Glutamatergic neuron (in vitro differentiated cells): ENCODE data around the gene TMEM176B. TPM values are rescaled to one million over a fixed set of nuclear protein-coding genes. Genes with fewer than 3 reads are reported as not detected.

Experiments
- DNase-seq: peaks from one replicate; pipeline ENCODE4 v3.0.0; 2022
- H3K27ac Mint-ChIP-seq: one replicate; pipeline ENCODE4 v1.8.0; 2020; ENCODE audit warnings: mild to moderate bottlenecking, mixed read lengths, inconsistent platforms; ENCODE audit not compliant: unreplicated experiment
- H3K27me3 Mint-ChIP-seq: one replicate; pipeline ENCODE4 v1.8.0; 2020; ENCODE audit warnings: mild to moderate bottlenecking, moderate library complexity, mixed read lengths, inconsistent platforms; ENCODE audit not compliant: unreplicated experiment
- H3K36me3 Mint-ChIP-seq: one replicate; pipeline ENCODE4 v1.8.0; 2020; ENCODE audit warnings: mild to moderate bottlenecking, mixed read lengths, inconsistent platforms; ENCODE audit not compliant: unreplicated experiment
- H3K4me1 Mint-ChIP-seq: one replicate; pipeline ENCODE4 v1.8.0; 2020; ENCODE audit warnings: mild to moderate bottlenecking, low read depth, mixed read lengths, inconsistent platforms; ENCODE audit not compliant: unreplicated experiment
- H3K4me3 Mint-ChIP-seq: one replicate; pipeline ENCODE4 v1.8.0; 2020; ENCODE audit warnings: mild to moderate bottlenecking, mixed read lengths, inconsistent platforms; ENCODE audit not compliant: unreplicated experiment
- H3K9me3 Mint-ChIP-seq: one replicate; pipeline ENCODE4 v1.8.0; 2020; ENCODE audit warnings: mild to moderate bottlenecking, moderate library complexity, mixed read lengths, inconsistent platforms; ENCODE audit not compliant: unreplicated experiment
- CTCF ChIP-seq: fragments of 200-600 bp; sonication (generic); IDR thresholded peaks from one replicate; pipeline ENCODE4 v1.5.0; 2021; ENCODE audit not compliant: partially characterized antibody, unreplicated experiment
- total RNA-seq: library from RNA; stranded (reverse); fragmentation: NEBNext Ultra II Directional; extraction: Animal tissue kit (Norgen Biotek cat#: 25700); gene quantifications from one replicate; pipeline ENCODE4 v1.2.1, GENCODE V29; 2021; ENCODE audit not compliant: unreplicated experiment

TMEM176B gene
- total RNA-seq, 1 donor from 2014 or later: 0.44 TPM

GRCh38 chr7:150838965-150839650 lies 38.9 kb upstream of the TMEM176B start:
- no peak for TF ChIP-seq CTCF
- Mint-ChIP-seq H3K27me3 (no peaks in the 10 kb centered on the region), H3K36me3 (no peaks in the 10 kb centered on the region)

GRCh38 chr7:150835702-150836280 lies 35.6 kb upstream of the TMEM176B start:
- Mint-ChIP-seq H3K9me3 (no peaks in the 10 kb centered on the region), H3K4me1 (no peaks in the 10 kb centered on the region), H3K27ac (no peak overlapping the region), H3K4me3 (no peak overlapping the region), H3K27me3 (no peaks in the 10 kb centered on the region), H3K36me3 (no peaks in the 10 kb centered on the region)
- DNase-seq: no peak
- TF ChIP-seq CTCF: no peak

More at GRCh38 chr7:150838965-150839650, 38.9 kb upstream of the TMEM176B start:
- H3K9me3 Mint-ChIP-seq: peaks cover 2% of the 10 kb centered on the region
- no peak overlapping the region for H3K4me3 Mint-ChIP-seq
- no peak overlapping the region for H3K27ac Mint-ChIP-seq
- H3K4me1 Mint-ChIP-seq: no peaks in the 10 kb centered on the region
- DNase-seq: no peak

DNA sequence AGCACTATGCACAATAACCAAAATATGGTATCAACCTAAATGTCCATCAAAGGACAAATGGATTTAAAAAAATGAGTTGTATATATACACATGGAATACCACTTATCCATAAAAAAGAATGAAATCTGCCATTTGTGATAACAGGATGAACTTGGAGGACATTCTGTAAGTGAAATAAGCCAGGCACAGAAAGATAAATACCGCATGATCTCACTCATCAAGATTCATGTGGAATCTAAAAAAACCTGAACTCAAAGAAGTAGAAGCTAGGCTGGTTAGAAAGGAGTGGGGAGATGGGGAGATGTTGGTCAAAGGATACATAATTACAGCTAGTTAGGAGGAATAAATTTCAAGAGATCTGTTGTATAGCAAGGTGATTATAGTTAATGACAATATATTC lies 34.9 kb upstream of the TMEM176B start:
- H3K4me1 Mint-ChIP-seq: no peaks in the 10 kb centered on the region
- no peaks in the 10 kb centered on the region for H3K9me3 Mint-ChIP-seq
- H3K27me3 Mint-ChIP-seq: no peaks in the 10 kb centered on the region
- no peak for DNase-seq
- no peak overlapping the region for H3K27ac Mint-ChIP-seq
- TF ChIP-seq CTCF: no peak
- H3K4me3 Mint-ChIP-seq: no peak overlapping the region
- no peaks in the 10 kb centered on the region for H3K36me3 Mint-ChIP-seq

DNA sequence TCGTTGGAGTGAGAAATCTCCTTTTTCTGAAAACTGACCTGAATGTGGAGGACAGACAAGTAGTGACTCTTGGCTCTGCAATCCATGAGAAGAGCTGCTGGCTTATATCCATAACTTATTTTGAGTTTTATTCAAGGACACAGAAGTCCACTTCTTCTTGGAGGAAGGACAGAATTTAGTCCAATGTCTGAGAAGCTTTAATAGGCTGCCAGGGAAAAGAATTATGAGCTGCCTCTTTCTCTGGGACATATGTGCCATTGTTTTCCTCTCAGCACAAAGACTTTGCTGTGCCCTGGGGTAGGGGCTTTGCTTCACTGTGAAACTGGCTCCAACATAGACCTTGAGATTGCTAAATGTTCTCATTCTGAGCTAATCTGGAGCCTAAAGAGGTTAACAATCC lies 31.7 kb upstream of the TMEM176B start:
- no peaks in the 10 kb centered on the region for H3K4me1 Mint-ChIP-seq
- no peaks in the 10 kb centered on the region for H3K36me3 Mint-ChIP-seq
- TF ChIP-seq CTCF: no peak
- no peaks in the 10 kb centered on the region for H3K27me3 Mint-ChIP-seq
- no peak overlapping the region for H3K4me3 Mint-ChIP-seq
- no peak overlapping the region for H3K27ac Mint-ChIP-seq
- DNase-seq: no peak
- H3K9me3 Mint-ChIP-seq: no peaks in the 10 kb centered on the region

- no peaks in the 10 kb centered on the region for H3K36me3 Mint-ChIP-seq
- no peak for TF ChIP-seq CTCF
- no peak overlapping the region for H3K27ac Mint-ChIP-seq
- peaks cover 1% of the 10 kb centered on the region for H3K27me3 Mint-ChIP-seq
- no peak for DNase-seq
- H3K4me3 Mint-ChIP-seq: no peak overlapping the region
- no peaks in the 10 kb centered on the region for H3K9me3 Mint-ChIP-seq
- no peaks in the 10 kb centered on the region for H3K4me1 Mint-ChIP-seq
Measured at GRCh38 chr7:150830937-150831336, 30.8 kb upstream of the TMEM176B start.
